HL-60 (cell line): ENCODE results near the gene CNOT3.

Experiments used
- CTCF ChIP-seq: IDR thresholded peaks from one replicate; pipeline ENCODE4 v1.5.1; 2011; ENCODE audit warnings: low read length, control low read depth, inconsistent platforms; ENCODE audit not compliant: insufficient read depth
- GABPA ChIP-seq: IDR thresholded peaks from 2 replicates; pipeline ENCODE4 v1.6.1; 2012; ENCODE audit warnings: low read depth
- POLR2AphosphoS5 ChIP-seq: IDR thresholded peaks from 2 replicates; pipeline ENCODE4 v1.6.1; 2012; ENCODE audit warnings: low read depth
- SPI1 ChIP-seq: IDR thresholded peaks from 2 replicates; pipeline ENCODE4 v1.6.1; 2012; ENCODE audit warnings: low read depth, mild to moderate bottlenecking, borderline replicate concordance
- TF ChIP-seq, protein P1 (sequence below): IDR thresholded peaks from 2 replicates; pipeline ENCODE4 v1.6.1; 2012; ENCODE audit warnings: low read depth; ENCODE audit not compliant: insufficient replicate concordance

DNA sequence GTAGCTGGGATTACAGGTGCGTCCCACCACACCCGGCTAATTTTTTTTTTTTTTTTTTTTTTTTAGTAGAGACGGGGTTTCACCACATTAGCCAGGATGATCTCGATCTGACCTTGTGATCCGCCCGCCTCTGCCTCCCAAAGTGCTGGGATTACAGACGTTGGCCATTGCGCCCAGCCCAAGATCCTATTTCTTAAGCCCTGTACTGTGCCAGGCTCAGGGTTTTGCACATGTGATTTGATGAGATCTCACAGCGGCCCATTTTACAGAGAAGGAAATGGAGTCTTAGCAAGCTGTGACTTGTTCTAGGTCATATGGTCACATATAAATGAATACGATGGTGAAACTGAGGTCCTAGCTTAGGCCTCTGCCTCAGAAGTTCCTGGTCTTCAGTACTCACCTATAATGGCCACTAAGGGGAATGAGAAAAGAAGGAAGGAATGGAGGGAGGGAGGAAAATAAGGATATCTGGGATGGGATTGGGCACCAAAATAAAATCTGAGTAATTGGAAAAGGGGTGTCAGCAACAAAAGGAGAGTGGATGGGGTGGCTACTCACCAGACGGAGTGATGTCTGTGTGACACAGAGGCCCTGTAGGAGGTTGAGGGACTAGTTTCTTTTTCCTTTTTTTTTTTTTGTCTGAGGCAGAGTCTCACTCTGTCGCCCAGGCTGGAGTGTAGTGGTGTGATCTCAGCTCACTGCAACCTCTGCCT, 38.2 kb upstream of the CNOT3 start:
- TF ChIP-seq CTCF = no peak
- TF ChIP-seq POLR2AphosphoS5 = no peak
- TF ChIP-seq GABPA = no peak
- TF ChIP-seq, protein P1, sequence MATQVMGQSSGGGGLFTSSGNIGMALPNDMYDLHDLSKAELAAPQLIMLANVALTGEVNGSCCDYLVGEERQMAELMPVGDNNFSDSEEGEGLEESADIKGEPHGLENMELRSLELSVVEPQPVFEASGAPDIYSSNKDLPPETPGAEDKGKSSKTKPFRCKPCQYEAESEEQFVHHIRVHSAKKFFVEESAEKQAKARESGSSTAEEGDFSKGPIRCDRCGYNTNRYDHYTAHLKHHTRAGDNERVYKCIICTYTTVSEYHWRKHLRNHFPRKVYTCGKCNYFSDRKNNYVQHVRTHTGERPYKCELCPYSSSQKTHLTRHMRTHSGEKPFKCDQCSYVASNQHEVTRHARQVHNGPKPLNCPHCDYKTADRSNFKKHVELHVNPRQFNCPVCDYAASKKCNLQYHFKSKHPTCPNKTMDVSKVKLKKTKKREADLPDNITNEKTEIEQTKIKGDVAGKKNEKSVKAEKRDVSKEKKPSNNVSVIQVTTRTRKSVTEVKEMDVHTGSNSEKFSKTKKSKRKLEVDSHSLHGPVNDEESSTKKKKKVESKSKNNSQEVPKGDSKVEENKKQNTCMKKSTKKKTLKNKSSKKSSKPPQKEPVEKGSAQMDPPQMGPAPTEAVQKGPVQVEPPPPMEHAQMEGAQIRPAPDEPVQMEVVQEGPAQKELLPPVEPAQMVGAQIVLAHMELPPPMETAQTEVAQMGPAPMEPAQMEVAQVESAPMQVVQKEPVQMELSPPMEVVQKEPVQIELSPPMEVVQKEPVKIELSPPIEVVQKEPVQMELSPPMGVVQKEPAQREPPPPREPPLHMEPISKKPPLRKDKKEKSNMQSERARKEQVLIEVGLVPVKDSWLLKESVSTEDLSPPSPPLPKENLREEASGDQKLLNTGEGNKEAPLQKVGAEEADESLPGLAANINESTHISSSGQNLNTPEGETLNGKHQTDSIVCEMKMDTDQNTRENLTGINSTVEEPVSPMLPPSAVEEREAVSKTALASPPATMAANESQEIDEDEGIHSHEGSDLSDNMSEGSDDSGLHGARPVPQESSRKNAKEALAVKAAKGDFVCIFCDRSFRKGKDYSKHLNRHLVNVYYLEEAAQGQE = no peak
- no peak for TF ChIP-seq SPI1
